ENCODE data around the gene RENBP. TPM values are rescaled to one million over a fixed set of nuclear protein-coding genes. Genes with fewer than 3 reads are reported as not detected.

Gene RENBP
- total and polyA plus RNA-seq, 9 of the 15 experiments (the other 6 are each of a cell fraction or from before 2014, with no cell fraction given) = 0.07 to 14.8 (median 10.6) TPM; not detected in 1

- peak; percentile 91 for TF ChIP-seq NKRF (IDR thresholded peaks at IDR 0.05; ENCODE audit: borderline replicate concordance)
- TF ChIP-seq MXD1 (CRISPR knock-in tag; IDR thresholded peaks at IDR 0.05; ENCODE audit: borderline replicate concordance, poor library complexity, severe bottlenecking) = peak; percentile 96
- no peak for TF ChIP-seq ZNF398 (CRISPR knock-in tag; IDR thresholded peaks at IDR 0.05)
- peak; percentile 92 for TF ChIP-seq ZBTB7A (IDR thresholded peaks at IDR 0.05; ENCODE audit: borderline replicate concordance, control insufficient read depth, low read depth, low read length)
- peak; percentile 94 for TF ChIP-seq NFRKB (IDR thresholded peaks at IDR 0.05; ENCODE audit: low read depth)
- TF ChIP-seq MAX (CRISPR knock-in tag; IDR thresholded peaks at IDR 0.05) = peak; percentile 83
- TF ChIP-seq UBTF (IDR thresholded peaks at IDR 0.05; ENCODE audit: borderline replicate concordance in 1 of 2, low read depth in 2 of 2, low read length in 2 of 2) = no peak
- peak; percentile 90 for TF ChIP-seq REST (IDR thresholded peaks at IDR 0.05; ENCODE audit: borderline replicate concordance)
- peak; percentile 88; the same call in 1 of the 2 replicates for TF ChIP-seq REST (CRISPR knock-in tag; IDR thresholded peaks at IDR 0.05; ENCODE audit: low read depth)
Observed at GRCh38 chrX:153971450-153972367, 27.3 kb upstream of the RENBP start, which contains the start of gene HCFC1 (continued).
